ENCODE results near the gene OVCH1. TPM values are rescaled to one million over a fixed set of nuclear protein-coding genes. Genes with fewer than 3 reads are reported as not detected.

Gene OVCH1, protein sequence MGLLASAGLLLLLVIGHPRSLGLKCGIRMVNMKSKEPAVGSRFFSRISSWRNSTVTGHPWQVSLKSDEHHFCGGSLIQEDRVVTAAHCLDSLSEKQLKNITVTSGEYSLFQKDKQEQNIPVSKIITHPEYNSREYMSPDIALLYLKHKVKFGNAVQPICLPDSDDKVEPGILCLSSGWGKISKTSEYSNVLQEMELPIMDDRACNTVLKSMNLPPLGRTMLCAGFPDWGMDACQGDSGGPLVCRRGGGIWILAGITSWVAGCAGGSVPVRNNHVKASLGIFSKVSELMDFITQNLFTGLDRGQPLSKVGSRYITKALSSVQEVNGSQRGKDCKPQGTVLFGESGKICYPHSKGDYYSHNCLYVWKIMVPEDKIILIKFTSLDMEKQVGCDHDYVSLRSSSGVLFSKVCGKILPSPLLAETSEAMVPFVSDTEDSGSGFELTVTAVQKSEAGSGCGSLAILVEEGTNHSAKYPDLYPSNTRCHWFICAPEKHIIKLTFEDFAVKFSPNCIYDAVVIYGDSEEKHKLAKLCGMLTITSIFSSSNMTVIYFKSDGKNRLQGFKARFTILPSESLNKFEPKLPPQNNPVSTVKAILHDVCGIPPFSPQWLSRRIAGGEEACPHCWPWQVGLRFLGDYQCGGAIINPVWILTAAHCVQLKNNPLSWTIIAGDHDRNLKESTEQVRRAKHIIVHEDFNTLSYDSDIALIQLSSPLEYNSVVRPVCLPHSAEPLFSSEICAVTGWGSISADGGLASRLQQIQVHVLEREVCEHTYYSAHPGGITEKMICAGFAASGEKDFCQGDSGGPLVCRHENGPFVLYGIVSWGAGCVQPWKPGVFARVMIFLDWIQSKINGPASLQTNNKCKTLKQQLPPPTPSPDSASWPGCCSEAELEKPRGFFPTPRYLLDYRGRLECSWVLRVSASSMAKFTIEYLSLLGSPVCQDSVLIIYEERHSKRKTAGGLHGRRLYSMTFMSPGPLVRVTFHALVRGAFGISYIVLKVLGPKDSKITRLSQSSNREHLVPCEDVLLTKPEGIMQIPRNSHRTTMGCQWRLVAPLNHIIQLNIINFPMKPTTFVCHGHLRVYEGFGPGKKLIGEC
- total RNA-seq (2021) = not detected in 2 replicates
- long read RNA-seq = 0 reads

DNA sequence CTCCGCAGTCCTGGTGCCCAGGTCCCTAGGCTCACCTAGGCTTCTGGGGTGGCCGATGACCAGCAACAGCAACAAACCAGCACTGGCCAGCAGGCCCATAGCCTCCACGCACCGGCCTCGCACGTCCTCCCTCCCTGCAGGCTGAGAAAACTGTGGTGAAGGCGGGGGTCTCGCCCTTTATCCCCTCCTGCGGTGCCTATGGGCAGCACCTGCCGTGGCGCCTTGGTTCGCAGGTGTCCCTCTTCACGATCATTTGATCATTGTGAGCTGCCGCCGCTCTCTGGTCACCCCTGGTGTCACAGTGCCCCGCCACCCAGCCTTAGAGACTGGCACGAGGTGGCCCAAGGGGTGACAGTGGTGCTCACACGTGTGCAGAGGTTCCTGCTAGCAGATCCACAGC is at the start of gene OVCH1:
Gene OVCH1, minus strand, starts transcription at position 99 of the 400 bp plus-strand sequence. Its CDS starts 0 bp downstream, at position 99.
- no peaks in the 10 kb centered on the region for H3K23me2 ChIP-seq (ENCODE audit: insufficient read length, low read depth, low read length, poor library complexity, severe bottlenecking)
- H4K5ac ChIP-seq (ENCODE audit: insufficient read length, low read depth, low read length) = no peak within 1 kb of the TSS
- peak within 1 kb of the TSS in 1 of 3 experiments; percentile 30; a peak in 4 of 7 replicates for H3K27ac Mint-ChIP-seq
- no peak within 1 kb of the TSS for H3K18ac ChIP-seq (ENCODE audit: insufficient read length, low read depth, low read length)
- H2BK120ac ChIP-seq (ENCODE audit: low read depth, low read length, poor library complexity, severe bottlenecking) = no peak within 1 kb of the TSS
- no peak within 1 kb of the TSS for H2BK15ac ChIP-seq (ENCODE audit: low read depth, low read length)
- no peak within 1 kb of the TSS for H3K23ac ChIP-seq (ENCODE audit: insufficient read length, low read depth, low read length)
- no peak within 1 kb of the TSS for H2AFZ ChIP-seq (ENCODE audit: low read length)
- H3K4me3 Mint-ChIP-seq = no peak within 1 kb of the TSS
- H3T11ph ChIP-seq (ENCODE audit: low read length) = no peak within 1 kb of the TSS
- H3K36me3 Mint-ChIP-seq (ENCODE audit: insufficient read depth in 1 of 3, low read depth in 3 of 3) = no peaks in the 10 kb centered on the region; a peak in 1 of 7 replicates
- no peak within 1 kb of the TSS for H2BK20ac ChIP-seq (ENCODE audit: low read depth, low read length, poor library complexity, severe bottlenecking)
- H2BK5ac ChIP-seq (ENCODE audit: insufficient read length, low read length) = no peak within 1 kb of the TSS
- H2AK5ac ChIP-seq (ENCODE audit: insufficient read length, low read length) = no peak within 1 kb of the TSS
- H3K4me2 ChIP-seq (ENCODE audit: insufficient read depth, insufficient read length, low read length) = no peak within 1 kb of the TSS
- H3K9me3 ChIP-seq (ENCODE audit: control insufficient read depth, low read depth, low read length) = no peaks in the 10 kb centered on the region
- WGBS (ENCODE audit: extremely low coverage, insufficient read length, low lambda C conversion rate) = no CpG with 5 or more reads among the region's 18 CpGs
- no peaks in the 10 kb centered on the region for H3K79me1 ChIP-seq (ENCODE audit: insufficient read depth, low read depth, low read length, poor library complexity, severe bottlenecking)
- H3K9me3 Mint-ChIP-seq = no peaks in the 10 kb centered on the region
- no peaks in the 10 kb centered on the region for H3K4me1 Mint-ChIP-seq
- no peak within 1 kb of the TSS for H2BK12ac ChIP-seq (ENCODE audit: insufficient read length, low read depth, low read length)
- no peak within 1 kb of the TSS for H3K56ac ChIP-seq (ENCODE audit: insufficient read length, low read depth, low read length)
- no peaks in the 10 kb centered on the region for H3K27me3 Mint-ChIP-seq (ENCODE audit: low read depth)
- no peak within 1 kb of the TSS for H4K8ac ChIP-seq (replicated peaks; ENCODE audit: insufficient read length, low read depth, low read length)
- H4K20me1 ChIP-seq (ENCODE audit: control insufficient read depth, insufficient read depth, insufficient read length) = no peaks in the 10 kb centered on the region
- no peaks in the 10 kb centered on the region for H3K27me3 ChIP-seq (ENCODE audit: insufficient read depth, low read length)
- no peak for DNase-seq
- no peaks in the 10 kb centered on the region for H3K79me2 ChIP-seq (ENCODE audit: insufficient read depth, low read length)
- H3K9ac ChIP-seq (ENCODE audit: extremely low read depth, insufficient read length, low read length) = no peak within 1 kb of the TSS
- H3K4me1 ChIP-seq (ENCODE audit: insufficient read depth, low read length) = no peaks in the 10 kb centered on the region
- H3K27ac ChIP-seq (ENCODE audit: insufficient read length, low read depth, low read length) = no peak within 1 kb of the TSS
- no peak within 1 kb of the TSS for H3K4ac ChIP-seq (ENCODE audit: low read depth, low read length)
- TF ChIP-seq, protein P1, sequence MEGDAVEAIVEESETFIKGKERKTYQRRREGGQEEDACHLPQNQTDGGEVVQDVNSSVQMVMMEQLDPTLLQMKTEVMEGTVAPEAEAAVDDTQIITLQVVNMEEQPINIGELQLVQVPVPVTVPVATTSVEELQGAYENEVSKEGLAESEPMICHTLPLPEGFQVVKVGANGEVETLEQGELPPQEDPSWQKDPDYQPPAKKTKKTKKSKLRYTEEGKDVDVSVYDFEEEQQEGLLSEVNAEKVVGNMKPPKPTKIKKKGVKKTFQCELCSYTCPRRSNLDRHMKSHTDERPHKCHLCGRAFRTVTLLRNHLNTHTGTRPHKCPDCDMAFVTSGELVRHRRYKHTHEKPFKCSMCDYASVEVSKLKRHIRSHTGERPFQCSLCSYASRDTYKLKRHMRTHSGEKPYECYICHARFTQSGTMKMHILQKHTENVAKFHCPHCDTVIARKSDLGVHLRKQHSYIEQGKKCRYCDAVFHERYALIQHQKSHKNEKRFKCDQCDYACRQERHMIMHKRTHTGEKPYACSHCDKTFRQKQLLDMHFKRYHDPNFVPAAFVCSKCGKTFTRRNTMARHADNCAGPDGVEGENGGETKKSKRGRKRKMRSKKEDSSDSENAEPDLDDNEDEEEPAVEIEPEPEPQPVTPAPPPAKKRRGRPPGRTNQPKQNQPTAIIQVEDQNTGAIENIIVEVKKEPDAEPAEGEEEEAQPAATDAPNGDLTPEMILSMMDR (conservative IDR thresholded peaks at IDR 0.05) = no peak
- H4K91ac ChIP-seq (ENCODE audit: insufficient read length, low read depth, low read length) = no peak within 1 kb of the TSS
- no peak within 1 kb of the TSS for H3K14ac ChIP-seq (ENCODE audit: insufficient read depth, low read length)
